ENCODE results near the gene PTCD3. TPM values are rescaled to one million over a fixed set of nuclear protein-coding genes. Genes with fewer than 3 reads are reported as not detected.

The PTCD3 gene
- polyA plus RNA-seq, 1 experiment, result 31.6 TPM

DNA sequence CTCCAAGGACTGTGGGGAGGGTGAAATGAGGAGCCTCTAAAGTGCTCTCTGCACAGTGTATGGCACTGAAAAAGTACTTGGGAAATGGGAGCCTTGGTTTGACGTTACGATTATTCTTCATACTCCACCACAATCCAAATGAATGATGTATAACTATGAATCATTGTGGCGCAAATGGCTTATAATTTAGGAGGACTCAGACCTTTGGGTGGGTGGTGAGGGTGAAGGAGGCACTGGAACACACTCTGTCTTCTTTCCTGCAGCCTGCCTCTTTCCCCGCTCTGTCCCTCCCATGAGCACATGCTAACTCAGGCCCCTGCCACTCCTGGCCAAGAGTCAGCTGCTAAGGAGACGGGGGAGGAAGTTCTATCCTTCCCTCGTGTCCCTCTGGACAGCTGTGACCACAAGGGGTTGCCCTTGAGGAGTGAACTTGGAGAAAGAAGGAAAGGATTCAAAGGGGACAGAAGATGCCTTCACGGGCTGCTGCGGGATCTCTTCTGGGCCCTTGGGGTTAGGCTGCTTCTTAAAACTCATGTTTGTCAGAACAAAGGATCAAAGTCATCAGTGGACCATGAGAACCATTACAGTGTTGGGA lies 36.8 kb upstream of the PTCD3 start:
- TF ChIP-seq, protein P1, sequence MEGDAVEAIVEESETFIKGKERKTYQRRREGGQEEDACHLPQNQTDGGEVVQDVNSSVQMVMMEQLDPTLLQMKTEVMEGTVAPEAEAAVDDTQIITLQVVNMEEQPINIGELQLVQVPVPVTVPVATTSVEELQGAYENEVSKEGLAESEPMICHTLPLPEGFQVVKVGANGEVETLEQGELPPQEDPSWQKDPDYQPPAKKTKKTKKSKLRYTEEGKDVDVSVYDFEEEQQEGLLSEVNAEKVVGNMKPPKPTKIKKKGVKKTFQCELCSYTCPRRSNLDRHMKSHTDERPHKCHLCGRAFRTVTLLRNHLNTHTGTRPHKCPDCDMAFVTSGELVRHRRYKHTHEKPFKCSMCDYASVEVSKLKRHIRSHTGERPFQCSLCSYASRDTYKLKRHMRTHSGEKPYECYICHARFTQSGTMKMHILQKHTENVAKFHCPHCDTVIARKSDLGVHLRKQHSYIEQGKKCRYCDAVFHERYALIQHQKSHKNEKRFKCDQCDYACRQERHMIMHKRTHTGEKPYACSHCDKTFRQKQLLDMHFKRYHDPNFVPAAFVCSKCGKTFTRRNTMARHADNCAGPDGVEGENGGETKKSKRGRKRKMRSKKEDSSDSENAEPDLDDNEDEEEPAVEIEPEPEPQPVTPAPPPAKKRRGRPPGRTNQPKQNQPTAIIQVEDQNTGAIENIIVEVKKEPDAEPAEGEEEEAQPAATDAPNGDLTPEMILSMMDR (IDR thresholded peaks at IDR 0.05; ENCODE audit: insufficient read depth, low read depth, low read length), result no peak
- CTCF ChIA-PET, result interaction anchor here (1.2 to 3.2 kb wide), 2 partner anchors 10 to 180 kb away, joined by 3 to 17 read pairs; no protein-coding TSS in a partner anchor
- peaks cover 9% of the 10 kb centered on the region for H3K36me3 ChIP-seq (ENCODE audit: control insufficient read depth, insufficient read depth, low read length)

DNA sequence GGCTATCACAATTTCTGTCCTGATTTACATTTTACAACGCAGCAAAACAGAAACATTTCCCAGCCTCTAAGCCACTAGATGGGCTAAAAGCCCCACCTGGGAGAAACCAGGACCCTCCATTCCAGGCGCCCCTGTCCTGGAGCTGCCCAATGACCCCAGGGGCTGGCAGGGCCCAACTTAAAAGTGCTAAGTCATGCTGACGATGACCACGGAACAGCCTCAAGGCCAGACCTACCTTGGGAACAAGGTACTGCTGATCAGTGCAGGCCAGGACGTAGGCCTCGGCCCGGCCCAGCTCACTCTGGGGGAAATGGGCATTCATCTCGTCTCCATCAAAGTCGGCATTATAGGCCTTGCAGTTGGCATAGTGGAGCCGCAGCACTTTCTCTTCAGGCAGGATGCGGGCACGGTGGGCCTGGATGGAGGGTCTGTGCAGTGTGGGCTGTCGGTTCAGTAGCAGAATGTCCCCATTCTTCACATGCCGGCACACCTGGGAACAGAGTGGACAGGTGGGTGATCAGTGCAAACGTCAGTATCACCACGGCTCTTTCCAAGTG lies 36.2 kb upstream of the PTCD3 start:
- no peak for DNase-seq (ENCODE audit: low read depth)
- POLR2A ChIA-PET, result no interaction called here
- H3K27me3 ChIP-seq (ENCODE audit: control insufficient read depth, insufficient read depth, low read length), result no peaks in the 10 kb centered on the region
- TF ChIP-seq, protein P1 (IDR thresholded peaks at IDR 0.05; ENCODE audit: insufficient read depth, low read depth, low read length), result no peak
- H3K36me3 ChIP-seq (ENCODE audit: control insufficient read depth, insufficient read depth, low read length), result peaks cover 12% of the 10 kb centered on the region
- CTCF ChIA-PET, result interaction anchor here (1.0 to 1.3 kb wide), 2 partner anchors 11 to 182 kb away, joined by 3 read pairs; partner anchors contain the start of gene ST3GAL5
- no peak overlapping the region for H3K4me3 ChIP-seq (ENCODE audit: low read depth, low read length)

More for the DNA sequence above, 36.8 kb upstream of the PTCD3 start:
- no peak for DNase-seq (ENCODE audit: low read depth)
- no peak overlapping the region for H3K4me3 ChIP-seq (ENCODE audit: low read depth, low read length)
- no peaks in the 10 kb centered on the region for H3K27me3 ChIP-seq (ENCODE audit: control insufficient read depth, insufficient read depth, low read length)
- POLR2A ChIA-PET, result no interaction called here

DNA sequence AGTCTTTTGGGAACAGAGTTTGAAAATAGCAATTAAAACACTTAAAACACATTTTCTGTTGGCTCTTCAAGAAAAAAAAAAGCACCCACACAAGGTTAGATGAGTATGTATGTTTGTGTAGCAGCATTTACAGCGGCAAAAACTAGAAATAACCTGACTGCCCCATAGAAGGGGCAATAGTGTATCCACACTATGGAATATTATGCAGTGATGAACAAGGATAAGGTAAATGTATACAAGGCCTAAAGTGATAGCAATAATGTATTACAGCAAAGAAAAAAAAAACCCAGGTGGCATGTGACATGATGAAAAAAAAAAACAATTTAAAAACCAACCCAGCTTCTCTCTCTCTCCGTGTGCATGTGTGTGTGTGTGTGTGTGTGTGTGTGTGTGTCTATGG lies 35.2 kb upstream of the PTCD3 start:
- POLR2A ChIA-PET, result no interaction called here
- no peak overlapping the region for H3K4me3 ChIP-seq (ENCODE audit: low read depth, low read length)
- TF ChIP-seq, protein P1 (IDR thresholded peaks at IDR 0.05; ENCODE audit: insufficient read depth, low read depth, low read length), result no peak
- H3K36me3 ChIP-seq (ENCODE audit: control insufficient read depth, insufficient read depth, low read length), result peaks cover 13% of the 10 kb centered on the region
- DNase-seq (ENCODE audit: low read depth), result no peak
- CTCF ChIA-PET, result interaction anchor here (1.3 to 2.9 kb wide), 2 partner anchors 183 to 243 kb away, joined by 3 to 18 read pairs; partner anchors contain the start of gene ST3GAL5
- H3K27me3 ChIP-seq (ENCODE audit: control insufficient read depth, insufficient read depth, low read length), result no peaks in the 10 kb centered on the region

DNA sequence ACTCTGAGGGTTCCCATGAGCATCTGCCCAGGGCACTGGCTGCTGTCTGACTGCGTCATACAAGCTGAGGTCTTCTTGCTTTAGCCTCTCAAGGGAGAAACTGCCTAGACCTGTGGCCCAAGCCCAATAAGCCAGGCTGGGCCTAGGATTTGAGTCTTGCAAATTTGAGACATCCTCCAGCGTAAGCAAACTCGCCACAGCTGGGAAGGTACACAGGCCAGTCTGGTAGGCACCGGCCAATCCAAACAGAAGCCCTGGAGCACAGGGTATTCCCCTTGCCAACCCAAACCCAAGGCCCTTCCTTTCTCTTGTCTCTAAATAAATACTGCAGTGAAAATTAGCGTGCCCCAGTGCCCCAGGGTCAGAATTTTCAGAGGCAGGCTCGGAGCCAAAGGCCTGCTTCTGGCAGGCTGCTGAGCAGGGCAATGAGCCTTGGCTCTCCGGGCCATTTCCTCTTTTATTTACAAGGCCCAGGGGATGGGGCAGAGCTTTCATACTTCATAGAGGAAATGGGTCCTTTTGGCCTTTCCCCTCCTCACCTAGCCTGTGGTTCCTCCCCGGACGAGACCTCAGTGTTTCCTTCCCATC lies 33.7 kb upstream of the PTCD3 start:
- Histone ChIP-seq H3K27me3 (ENCODE audit: control insufficient read depth, insufficient read depth, low read length) (no peaks in the 10 kb centered on the region), H3K36me3 (ENCODE audit: control insufficient read depth, insufficient read depth, low read length) (peaks cover 21% of the 10 kb centered on the region), H3K4me3 (ENCODE audit: low read depth, low read length) (no peak overlapping the region)
- ChIA-PET CTCF (interaction anchor here (0.6 to 2.9 kb wide), 2 partner anchors 240 to 245 kb away, joined by 3 to 18 read pairs; no protein-coding TSS in a partner anchor), POLR2A (no interaction called here)
- TF ChIP-seq, protein P1 (IDR thresholded peaks at IDR 0.05; ENCODE audit: insufficient read depth, low read depth, low read length), result no peak
- no peak for DNase-seq (ENCODE audit: low read depth)

DNA sequence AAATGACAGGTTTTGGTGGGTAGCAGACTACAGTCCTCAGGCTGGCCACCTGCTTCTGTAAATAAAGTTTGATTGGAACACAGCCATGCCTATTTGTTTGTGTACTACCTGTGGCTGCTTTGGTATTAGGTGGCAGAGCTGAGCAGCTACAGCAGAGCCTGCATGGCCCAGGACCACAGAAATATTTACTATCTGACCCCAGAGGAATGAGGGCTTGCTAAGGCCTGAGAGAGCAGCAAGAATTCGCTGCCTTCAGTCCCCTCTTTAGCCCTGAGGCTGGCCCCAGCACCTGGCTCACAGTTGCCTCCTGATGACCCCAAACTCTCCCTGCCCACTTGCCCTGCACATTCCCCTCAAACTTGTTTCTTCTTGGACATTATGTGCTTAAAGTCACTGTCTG lies 32.8 kb upstream of the PTCD3 start:
- Histone ChIP-seq H3K4me3 (ENCODE audit: low read depth, low read length) (no peak overlapping the region), H3K27me3 (ENCODE audit: control insufficient read depth, insufficient read depth, low read length) (no peaks in the 10 kb centered on the region), H3K36me3 (ENCODE audit: control insufficient read depth, insufficient read depth, low read length) (peaks cover 23% of the 10 kb centered on the region)
- DNase-seq (ENCODE audit: low read depth), result no peak
- POLR2A ChIA-PET, result no interaction called here
- TF ChIP-seq, protein P1 (IDR thresholded peaks at IDR 0.05; ENCODE audit: insufficient read depth, low read depth, low read length), result no peak
- CTCF ChIA-PET, result interaction anchor here (0.6 to 2.9 kb wide), 2 partner anchors 241 to 246 kb away, joined by 3 to 18 read pairs; no protein-coding TSS in a partner anchor

Data from BJ (cell line).